AML-193 (cell line): ENCODE measurements around the gene VAC14.

Experiments
- DNase-seq, 2 experiments: peaks; one replicate each; lab custom pipeline; 2025; lab: John Stamatoyannopoulos, UW

VAC14 gene

DNA sequence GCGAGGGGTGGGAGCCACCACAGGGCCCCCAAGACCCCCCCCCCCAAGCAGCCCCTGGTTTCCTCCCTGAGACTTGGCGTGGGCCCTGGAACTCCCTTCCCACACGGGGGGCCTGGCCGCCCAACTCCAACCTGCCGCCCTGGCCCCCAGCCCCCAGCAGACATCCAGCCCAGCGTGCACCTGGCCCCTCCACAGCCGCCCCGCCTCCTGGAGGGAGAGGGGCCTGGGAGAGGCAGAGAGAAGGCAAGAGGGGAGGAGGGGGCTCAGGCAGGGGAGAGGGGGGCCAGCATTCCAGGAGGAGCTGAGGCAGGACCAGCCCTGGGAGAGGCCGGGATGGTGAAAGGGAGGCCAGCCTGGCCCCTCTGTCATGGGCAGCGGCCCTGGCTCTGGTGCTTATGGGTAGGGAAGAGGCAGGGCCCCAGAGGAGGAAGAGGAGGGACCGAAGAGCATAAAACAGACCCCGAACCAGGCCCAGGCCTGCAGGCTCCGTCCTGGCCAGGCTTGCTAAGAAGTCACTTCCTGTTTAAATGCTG lies 137.9 kb downstream of the VAC14 start:
- no peak for DNase-seq

DNA sequence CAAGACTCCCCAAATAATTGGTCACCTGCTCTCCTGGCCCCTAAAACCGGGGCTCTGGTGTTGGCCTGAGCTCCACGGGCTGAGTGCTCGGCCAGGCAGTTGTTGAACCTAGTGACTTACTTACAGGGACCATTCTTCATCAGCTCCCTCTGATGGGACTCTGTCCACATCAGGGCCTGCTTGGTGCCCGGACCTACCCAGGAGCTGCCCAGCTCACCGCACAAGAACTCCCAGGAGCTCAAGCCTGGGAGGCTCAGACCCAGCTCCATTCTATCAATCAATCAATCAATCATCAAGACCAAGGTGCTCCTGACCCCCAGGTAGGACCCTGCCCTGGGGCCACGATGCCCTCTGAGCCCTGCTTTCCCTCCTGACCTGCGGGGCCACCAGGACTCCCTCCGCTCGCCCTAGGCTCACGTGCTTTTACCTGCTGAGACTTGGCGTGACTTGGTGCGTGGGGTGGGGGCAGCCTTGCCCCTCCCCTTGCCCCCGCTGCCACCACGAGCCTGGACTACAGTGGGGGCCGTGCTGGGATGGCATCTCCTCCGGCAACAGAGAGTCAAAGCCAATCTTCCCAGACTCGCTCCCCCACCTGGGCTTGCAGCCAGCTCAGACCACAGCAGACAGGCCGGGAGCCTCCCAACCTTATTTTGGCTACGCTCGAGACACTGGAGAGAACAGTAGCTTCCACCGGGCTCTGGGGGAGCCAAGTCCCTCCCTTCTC lies 138.9 kb downstream of the VAC14 start:
- DNase-seq = no peak

DNA sequence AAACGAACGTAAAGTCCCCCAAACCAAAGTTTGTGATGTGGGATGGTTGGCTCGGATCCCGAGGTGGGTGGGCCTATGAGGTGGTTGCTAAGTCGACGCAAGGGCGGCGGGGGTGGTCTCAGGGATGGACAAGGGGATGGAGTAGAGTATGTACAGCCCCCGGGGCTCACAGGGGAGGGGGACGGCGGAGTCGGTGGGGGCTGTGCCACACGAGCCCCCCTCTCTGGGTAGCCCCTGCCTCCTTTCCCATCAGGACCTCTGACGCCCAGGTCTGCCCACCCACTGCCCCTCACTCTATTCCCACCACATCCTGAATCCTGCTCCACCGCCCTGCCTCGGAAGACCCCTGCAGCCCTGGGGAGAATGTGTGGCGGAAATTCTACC lies 139.4 kb downstream of the VAC14 start:
- no peak for DNase-seq

DNA sequence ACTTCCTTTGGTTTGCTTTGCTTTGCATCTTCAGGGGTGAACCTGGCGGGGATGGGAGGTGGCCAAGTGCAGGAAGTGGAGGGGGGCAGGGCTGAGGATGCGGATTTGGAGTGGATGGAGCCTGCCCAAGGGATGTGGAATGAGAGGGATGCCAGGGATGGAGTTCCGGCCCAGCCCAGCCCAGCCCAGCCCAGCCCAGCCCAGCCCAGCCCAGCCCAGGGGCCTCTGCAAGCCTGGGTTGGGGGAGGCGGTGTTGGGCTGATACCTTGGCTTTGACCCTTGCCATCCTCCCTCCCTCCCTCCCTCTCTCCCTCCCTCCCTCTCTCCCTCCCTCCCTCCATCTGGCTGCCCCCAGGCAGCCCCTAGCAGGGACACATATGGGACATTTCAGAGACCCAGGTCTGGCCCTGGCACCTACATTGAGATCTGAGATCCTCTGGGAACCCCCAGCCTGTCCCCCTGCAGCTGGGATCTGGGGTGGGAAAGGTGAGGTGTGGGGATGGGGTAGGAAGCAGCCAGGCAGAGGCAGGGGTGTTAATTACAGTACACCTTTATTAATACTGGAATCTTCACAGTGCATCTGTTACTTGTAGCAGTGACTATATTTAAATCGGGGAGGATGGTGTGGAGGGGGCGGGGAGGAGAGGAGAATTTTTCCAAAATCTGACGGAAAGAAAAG lies 140.1 kb downstream of the VAC14 start:
- no peak for DNase-seq

DNA sequence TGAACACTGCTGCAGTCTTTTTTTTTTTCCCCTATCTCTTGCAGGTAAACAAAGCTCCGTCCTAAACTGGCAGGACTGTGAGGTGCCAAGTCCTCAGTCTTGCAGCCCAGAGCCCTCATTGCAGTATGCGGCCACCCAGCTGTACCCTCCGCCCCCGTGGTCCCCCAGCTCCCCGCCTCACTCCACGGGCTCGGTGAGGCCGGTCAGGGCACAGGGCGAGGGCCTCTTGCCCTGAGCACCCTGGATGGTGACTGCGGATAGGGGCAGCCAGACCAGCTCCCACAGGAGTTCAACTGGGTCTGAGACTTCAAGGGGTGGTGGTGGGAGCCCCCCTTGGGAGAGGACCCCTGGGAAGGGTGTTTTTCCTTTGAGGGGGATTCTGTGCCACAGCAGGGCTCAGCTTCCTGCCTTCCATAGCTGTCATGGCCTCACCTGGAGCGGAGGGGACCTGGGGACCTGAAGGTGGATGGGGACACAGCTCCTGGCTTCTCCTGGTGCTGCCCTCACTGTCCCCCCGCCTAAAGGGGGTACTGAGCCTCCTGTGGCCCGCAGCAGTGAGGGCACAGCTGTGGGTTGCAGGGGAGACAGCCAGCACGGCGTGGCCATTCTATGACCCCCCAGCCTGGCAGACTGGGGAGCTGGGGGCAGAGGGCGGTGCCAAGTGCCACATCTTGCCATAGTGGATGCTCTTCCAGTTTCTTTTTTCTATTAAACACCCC lies 140.8 kb downstream of the VAC14 start:
- no peak for DNase-seq

DNA sequence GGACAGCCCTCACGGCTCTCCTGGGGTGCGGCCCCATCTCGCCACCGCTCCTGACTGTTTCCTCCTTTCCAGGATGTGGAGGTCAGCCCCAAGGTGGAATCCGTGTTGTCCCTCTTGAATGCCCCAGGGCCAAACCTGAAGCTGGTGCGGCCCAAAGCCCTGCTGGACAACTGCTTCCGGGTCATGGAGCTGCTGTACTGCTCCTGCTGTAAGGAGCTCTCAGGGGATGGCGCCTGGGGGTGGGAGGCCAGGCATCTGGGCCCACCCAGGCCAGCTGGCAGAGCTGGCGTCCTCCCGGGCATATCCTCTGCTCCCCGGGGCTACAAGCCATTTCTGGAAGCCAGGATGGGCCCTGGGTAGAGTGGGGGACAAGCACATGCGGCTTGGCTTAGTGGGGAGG lies 141.4 kb downstream of the VAC14 start:
- DNase-seq = no peak

DNA sequence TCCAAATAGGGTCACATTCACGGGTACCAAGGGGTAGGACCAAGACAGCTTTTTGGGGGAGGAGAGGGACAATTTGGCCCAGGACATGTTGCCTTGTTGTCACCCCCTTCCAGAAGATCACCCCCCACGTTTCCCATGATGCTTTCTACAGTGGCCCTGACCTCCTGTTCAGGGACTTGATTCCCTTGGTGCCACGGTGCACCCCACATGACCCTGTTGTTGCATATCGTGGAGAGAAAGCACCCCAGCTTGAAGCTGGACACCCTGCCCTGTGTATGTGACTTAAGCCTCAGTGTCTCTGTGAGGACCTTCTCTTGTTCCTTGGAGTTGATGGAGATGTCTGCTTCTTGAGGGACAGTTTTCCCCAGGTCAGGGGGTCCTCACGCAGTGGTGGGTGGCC lies 142.0 kb downstream of the VAC14 start:
- no peak for DNase-seq

DNA sequence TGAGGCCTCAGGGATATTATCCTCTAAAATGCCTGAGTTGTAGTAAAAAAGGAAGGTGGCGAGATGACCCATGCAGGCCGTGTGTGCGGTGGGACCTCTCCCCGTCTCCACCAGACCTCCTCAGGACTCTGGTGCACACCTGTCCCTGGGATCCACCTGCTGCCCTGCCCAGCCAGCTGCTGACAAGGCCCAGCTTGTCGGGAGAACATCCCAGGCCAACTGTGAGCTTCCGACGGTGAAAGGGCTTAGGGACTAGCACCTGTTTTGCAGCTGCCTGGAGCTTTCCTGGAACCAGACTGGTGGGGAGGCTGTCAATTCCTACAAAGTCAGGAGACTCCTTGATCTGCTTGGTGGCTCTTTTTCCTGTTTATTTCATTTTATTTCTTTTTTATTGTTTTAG lies 143.0 kb downstream of the VAC14 start:
- DNase-seq = no peak

DNA sequence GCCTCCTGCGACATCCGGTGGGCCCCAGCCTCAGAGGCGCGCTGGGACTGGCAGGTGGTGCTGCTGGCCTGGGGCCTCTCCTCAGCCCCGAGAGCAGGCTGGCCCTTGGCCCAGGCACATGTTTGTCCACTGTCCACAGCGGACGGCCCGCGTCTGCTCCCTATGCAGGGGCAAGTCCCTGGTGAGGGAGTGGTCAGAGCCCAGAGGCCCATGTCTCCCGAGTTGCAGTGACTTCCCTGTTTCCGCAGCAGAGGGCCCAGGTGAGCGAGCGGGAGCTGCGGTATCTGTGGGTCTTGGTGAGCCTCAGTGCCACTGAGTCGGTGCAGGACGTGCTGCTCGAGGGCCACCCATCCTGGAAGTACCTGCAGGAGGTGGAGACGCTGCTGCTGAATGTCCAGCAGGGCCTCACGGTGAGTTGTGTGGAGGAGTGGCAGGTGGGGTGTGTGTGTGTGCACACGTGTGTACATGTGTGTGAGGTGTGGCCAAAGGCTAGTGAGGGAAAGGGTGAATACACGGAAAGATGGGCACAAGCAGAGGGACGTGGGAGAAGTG lies 144.2 kb downstream of the VAC14 start:
- no peak for DNase-seq

DNA sequence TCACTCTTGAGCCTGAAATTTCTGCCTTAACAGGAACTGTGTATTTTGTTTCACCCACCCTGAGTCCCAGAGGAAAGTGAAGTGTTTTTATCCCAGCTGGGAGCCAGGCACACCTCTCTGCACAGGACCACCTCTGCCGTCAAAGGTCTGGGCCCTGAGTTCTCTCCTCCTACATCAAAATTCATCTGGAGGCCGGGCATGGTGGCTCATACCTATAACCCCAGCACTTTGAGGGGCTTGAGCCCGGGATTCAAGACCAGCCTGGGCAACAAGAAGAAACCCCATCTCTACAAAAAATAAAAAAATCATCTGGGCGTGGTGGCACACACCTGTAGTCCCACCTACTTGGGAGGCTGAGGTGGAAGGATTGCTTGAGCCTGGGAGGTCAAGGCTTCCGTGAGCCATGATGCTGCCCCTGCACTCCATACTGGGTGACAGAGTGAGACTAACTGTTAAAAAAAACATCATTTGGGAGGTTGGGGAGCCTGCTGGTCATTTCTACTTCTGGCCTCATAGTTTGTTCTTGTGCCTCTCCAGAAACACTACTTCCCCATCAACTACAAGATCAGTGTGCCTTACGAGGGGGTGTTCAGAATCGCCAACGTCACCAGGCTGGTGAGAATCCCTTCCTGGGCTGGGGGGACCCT lies 144.8 kb downstream of the VAC14 start:
- DNase-seq = no peak

DNA sequence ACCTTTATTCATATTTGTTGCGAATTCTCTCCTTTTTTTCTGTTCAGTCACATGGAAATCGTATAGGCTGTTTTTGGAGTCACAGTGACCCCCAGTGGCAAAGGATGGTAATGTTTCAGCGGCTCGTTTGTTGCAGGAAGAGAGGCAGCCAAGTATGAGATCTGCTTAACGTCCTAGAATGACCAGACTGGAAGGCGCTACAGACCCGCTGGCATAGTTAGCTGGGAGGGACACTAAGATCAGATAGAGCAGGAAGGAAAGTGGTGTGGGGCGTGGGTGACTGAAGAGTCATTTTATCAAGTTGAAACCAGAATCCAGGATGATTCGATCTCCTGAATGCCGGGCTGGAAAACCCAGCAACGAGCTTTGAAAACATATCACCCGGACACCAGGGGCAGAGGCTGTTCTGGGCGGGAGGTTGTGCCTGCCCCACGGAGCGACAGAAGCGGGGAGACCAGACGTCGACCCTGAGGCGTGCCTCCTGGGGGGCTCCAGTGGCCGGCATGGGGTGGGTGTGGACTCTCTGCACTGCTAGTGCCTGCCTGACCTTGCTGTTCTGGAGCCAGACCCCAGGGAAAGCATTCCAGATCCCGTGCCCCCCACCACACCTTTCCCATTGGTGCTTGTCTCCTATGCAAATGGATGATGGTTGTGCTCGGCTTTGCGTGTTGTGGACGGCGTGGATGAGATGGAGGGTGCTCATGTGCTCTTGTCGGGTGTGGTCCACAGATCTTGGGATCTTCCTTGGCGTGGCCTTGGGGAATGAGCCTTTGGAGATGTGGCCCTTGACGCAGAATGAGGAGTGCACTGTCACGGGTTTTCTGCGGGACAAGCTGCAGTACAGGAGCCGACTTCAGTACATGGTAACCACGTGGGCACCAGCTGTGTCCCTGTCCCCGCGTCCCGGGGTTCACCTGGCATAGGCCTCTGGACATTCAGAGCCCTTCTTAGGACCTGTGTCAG lies 146.9 kb downstream of the VAC14 start:
- peak; percentile 61 to 78 for DNase-seq

DNA sequence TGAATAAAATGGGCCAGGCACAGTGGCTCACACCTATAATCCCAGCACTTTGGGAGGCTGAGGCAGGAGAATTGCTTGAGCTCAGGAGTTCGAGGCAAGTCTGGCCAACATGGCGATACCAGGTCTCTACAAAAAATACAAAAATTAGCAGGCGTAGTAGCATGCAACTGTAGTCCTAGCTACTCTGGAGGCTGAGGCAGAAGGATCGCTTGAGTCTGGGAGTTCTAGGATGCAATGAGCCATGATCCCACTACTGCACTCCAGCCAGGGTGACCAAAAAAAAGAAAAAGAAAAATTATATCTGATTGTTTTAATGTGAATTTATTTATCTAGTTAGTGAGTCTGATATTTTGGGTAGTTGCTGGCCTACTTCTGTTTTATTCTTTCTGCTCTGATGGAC lies 147.6 kb downstream of the VAC14 start:
- DNase-seq = no peak

DNA sequence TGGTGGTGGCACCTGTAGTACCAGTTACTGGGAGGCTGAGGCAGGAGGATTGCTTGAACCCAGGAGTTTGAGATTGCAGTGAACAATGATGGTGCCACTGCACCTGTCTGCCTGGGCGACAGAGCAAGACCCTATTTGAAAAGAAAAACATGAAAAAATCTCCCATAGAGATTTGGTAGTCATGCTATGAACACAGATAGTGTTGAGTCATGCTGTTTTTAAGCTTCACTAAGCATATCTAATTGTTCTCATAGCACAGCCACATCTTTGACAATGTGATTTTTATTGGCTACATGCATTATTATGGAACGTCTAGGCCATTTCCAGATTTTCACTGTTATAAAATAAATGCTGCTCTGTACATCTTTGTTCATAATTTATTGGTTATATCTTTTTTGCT lies 148.6 kb downstream of the VAC14 start:
- no peak for DNase-seq

DNA sequence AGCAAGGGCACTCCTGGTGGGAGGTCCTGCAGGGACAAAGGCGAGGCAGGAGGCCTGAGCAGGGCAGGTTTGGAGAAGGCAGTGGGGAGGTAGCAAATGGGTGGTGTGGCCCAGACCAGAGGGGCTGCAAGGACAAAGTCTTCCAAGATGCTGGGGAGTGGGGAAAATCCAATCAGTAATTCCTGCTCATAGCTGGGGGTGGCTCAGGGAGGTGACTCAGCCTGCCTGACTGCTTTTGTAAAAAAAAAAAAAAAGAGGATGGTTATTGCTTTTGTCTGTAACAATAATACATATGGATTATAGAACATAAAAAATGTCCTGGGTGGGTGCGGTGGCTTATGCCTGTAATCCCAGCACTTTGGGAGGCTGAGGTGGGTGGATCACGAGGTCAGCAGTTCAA lies 149.4 kb downstream of the VAC14 start:
- DNase-seq = no peak

DNA sequence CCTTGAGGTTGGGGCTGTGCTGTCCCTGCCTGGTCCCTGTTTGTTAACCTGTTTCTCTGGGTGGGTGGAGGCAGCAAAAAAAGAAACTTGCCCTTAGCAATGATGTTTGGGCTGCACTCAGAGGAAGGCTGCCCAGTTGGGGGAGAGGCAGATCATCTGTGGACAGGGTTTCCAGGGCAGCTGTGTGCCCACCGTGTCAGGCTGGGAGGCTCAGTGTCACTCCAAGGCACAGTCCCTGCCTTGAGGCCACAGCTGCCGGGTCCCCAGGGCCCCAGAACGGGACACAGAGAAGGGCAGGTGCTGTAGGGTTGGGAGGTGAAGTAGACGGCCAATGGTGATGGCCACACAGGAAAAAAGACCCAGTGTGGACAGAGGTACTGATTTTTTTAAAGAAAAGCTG lies 150.7 kb downstream of the VAC14 start:
- DNase-seq = no peak

DNA sequence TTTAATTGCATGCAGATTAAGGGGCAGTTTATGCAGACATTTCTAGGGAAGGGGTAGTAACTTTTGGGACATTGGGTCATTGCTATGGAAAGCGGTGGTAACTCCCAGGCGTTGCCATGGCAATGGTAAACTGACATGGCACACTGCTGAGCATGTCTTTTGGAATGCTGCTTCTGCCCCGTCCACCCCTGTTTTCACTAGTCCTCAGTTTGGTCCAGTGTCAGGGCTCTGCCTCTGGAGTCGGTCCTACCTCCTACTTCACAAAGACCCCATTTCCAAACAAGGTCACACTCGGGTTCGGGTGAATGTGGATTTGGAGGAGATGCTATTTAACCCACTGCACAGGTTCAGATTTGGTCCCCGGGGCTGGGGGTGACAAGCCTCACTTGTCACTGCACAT lies 151.7 kb downstream of the VAC14 start:
- DNase-seq = no peak

DNA sequence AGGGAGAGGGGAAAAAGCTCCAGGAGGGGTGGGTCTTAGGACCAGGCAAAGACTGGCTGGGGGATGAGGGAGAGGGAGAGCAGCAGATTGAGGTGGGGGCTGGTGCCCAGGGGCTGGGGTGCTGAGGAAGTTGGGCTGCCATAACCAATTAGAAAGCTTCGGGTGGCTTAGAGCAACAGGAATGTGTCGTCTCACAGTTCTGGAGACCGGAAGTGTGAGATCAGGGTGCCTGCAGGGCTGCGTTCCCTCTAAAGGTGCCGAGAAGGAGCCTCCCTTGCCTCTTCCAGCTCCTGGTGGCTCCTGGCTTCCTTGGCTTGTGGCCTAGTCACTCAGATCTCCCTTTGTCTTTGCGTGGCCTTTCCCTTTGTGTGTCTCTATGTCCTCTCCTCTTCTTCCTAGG lies 152.4 kb downstream of the VAC14 start:
- no peak for DNase-seq

DNA sequence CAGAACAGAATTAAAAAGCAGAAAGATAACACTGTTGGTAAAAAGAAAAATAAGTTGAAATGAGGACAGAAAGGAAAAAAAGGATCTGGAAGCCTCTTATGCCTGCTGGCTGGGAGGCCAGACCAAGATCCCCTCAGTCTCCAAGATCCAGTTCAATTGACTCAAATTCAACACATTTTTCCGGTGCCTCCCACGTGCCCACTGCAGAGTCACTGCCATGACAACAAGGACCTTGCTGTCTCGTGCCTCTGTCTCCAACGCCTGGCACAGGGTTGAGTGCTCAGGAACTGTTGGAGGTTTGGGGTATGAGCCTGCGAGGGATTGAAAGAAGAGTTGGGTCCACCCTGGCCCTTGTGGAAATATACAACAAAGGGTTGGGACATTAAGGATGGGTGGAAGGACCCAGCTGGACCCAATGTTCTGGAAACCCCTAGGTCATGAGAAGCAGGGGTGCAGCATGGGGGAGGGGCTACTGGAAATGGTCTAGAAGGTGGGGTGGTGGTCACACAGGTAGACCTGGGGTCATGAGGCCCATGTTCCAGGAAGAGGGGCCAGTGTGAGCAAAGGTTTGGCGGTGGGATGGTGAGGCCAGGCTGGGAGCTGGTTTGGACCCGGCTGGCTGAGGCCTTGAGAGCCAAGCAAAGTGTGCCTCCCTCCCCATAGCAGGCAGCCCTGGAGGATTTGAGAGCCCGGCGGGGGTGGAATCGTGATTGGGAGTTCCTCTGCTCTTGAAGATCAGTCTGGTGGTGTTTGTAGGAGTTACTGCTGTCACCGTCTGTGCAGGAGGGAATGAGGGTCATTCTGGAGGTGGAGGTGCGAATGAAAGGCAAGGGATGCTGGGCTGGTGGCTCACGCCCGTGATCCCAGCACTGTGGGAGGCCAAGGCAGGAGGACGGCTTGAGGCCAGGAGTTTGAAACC lies 153.3 kb downstream of the VAC14 start:
- DNase-seq = no peak

DNA sequence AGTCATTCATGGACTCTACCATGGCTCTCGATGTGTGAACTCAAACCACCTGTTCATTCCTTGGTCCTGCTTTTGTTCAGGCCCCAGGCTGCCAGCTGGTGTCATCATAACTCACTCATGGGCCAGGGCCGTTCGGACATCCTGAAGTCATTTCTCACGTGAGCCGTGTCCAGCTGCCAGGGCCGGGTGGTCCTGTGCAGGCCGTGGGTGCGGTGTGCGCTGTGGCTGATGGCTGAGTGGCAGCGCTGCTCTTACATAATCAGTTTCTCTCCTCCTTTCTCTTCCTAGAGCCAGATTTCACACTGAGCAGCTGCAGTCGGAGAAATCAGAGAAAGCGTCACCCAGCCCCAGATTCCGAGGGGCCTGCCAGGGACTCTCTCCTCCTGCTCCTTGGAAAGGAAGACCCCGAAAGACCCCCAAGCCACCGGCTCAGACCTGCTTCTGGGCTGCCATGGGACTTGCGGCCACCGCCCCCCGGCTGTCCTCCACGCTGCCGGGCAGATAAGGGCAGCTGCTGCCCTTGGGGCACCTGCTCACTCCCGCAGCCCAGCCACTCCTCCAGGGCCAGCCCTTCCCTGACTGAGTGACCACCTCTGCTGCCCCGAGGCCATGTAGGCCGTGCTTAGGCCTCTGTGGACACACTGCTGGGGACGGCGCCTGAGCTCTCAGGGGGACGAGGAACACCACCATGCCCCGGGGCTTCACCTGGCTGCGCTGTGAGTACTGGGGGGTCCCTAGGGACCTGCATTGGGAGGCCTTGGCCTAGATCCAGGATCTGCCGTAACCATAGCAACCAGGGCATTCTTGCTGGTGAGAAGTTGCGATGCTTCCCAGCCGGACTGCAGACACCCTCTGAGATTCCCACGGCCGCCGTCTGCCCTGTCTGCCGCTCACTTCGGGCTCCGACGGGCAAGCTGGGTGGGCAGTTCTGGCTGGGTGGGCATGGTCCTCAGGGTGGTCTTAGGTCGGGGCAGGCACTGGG lies 154.4 kb downstream of the VAC14 start, which contains the start of gene IL34:
Gene IL34, plus strand, starts transcription at position 300 of the 982 bp plus-strand sequence. Its CDS starts 389 bp downstream, at position 689.
- no peak for DNase-seq
